ENCODE measurements around the gene AHNAK.
"Not testable (repeated sequence)": the region's sequence is repeated elsewhere in the genome, so short reads cannot be mapped to it uniquely, and the experiment has no call there.

DNA sequence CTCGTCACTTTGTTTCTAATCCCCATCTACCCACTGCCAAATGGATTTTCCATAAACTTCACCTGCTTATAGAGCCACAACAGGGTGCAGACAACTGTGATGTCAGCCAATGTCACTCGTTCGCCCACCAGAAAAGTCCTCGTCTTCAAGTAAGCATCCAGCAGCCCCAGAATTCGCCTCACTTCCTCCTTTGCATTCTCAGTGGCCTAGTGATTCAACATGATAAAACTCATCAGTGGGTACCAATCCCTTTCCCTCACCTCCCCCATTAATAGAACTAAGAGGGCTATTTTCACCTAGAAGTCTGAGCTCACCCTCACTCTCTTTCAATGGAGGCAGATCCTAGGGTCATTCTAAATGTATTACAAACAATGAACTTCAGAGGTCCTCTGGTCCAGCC, 24.3 kb upstream of the AHNAK start:
- TF ChIP-seq, protein P1, sequence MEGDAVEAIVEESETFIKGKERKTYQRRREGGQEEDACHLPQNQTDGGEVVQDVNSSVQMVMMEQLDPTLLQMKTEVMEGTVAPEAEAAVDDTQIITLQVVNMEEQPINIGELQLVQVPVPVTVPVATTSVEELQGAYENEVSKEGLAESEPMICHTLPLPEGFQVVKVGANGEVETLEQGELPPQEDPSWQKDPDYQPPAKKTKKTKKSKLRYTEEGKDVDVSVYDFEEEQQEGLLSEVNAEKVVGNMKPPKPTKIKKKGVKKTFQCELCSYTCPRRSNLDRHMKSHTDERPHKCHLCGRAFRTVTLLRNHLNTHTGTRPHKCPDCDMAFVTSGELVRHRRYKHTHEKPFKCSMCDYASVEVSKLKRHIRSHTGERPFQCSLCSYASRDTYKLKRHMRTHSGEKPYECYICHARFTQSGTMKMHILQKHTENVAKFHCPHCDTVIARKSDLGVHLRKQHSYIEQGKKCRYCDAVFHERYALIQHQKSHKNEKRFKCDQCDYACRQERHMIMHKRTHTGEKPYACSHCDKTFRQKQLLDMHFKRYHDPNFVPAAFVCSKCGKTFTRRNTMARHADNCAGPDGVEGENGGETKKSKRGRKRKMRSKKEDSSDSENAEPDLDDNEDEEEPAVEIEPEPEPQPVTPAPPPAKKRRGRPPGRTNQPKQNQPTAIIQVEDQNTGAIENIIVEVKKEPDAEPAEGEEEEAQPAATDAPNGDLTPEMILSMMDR (IDR thresholded peaks at IDR 0.05; ENCODE audit: low read length), result not testable (repeated sequence)
- not testable (repeated sequence) for TF ChIP-seq EZH2 (IDR thresholded peaks at IDR 0.05; ENCODE audit: borderline replicate concordance, low read length)
